GM12801 (cell line): ENCODE measurements around the gene ACYP2.

Experiments used
- TF ChIP-seq, protein P1 (sequence below): IDR thresholded peaks from one replicate; pipeline ENCODE4 v1.5.1; 2011; ENCODE audit warnings: control low read depth; ENCODE audit not compliant: insufficient read length; ENCODE audit errors: extremely low read depth

ACYP2 gene

DNA sequence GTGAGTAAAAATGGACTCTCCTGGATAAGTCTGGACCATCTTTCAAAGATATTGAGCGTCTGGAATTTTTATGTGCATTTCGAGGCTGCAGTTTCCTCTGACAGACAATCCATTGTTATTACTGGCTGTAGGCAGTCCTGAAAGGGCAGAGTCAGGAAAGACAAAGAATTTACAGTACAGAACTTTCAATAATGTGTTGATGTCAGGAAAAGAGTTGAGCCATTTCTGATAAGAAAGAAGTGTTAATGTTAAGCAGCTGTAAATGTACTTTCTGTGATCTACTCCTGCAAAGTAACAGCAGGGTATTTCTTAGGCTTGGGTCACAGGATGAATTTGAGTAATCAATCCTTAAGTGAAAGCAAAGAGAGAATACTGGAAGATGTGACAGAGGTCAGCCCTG, 110.8 kb downstream of the ACYP2 start:
- TF ChIP-seq, protein P1, sequence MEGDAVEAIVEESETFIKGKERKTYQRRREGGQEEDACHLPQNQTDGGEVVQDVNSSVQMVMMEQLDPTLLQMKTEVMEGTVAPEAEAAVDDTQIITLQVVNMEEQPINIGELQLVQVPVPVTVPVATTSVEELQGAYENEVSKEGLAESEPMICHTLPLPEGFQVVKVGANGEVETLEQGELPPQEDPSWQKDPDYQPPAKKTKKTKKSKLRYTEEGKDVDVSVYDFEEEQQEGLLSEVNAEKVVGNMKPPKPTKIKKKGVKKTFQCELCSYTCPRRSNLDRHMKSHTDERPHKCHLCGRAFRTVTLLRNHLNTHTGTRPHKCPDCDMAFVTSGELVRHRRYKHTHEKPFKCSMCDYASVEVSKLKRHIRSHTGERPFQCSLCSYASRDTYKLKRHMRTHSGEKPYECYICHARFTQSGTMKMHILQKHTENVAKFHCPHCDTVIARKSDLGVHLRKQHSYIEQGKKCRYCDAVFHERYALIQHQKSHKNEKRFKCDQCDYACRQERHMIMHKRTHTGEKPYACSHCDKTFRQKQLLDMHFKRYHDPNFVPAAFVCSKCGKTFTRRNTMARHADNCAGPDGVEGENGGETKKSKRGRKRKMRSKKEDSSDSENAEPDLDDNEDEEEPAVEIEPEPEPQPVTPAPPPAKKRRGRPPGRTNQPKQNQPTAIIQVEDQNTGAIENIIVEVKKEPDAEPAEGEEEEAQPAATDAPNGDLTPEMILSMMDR = no peak

GRCh38 chr2:54227798-54228197, 112.4 kb downstream of the ACYP2 start:
- TF ChIP-seq, protein P1 = no peak

GRCh38 chr2:54228945-54229344, 113.5 kb downstream of the ACYP2 start:
- TF ChIP-seq, protein P1 = no peak

GRCh38 chr2:54233832-54234649, 118.6 kb downstream of the ACYP2 start:
- TF ChIP-seq, protein P1 = no peak

- TF ChIP-seq, protein P1 = no peak
Observed at GRCh38 chr2:54237428-54237827, 122.0 kb downstream of the ACYP2 start.

DNA sequence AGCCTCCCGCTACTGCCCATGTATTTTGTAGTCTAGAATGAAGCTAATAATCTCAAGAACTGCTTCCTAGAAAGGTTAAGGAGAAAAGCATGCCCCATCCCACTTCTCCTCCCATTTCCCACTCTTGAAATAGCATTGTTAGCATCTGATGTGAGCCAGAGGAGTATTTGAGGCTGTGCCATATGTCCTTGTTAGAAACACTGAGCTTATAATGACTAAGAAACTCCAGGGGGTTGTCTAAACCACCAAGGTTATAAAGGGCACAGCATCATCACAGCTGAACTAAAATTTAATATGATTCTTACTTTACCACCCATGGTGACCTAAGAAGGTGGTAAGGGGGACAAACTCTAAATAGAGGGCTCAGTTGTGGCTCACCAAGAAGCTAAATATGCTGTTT, 124.0 kb downstream of the ACYP2 start:
- TF ChIP-seq, protein P1 = no peak

GRCh38 chr2:54240515-54241469, 125.4 kb downstream of the ACYP2 start:
- TF ChIP-seq, protein P1 = no peak
